Skeletal muscle tissue (tissue), 4 donors: ENCODE results near the gene TMEM229B. TPM values are rescaled to one million over a fixed set of nuclear protein-coding genes. Genes with fewer than 3 reads are reported as not detected.

ENCODE experiments used
- H3K27ac ChIP-seq: one replicate; pipeline ENCODE4 v1.7.0; 2013; ENCODE audit warnings: mild to moderate bottlenecking, low read depth, low read length, inconsistent platforms
- H3K27me3 ChIP-seq, 3 donors: one replicate each; pipeline ENCODE4 v1.7.0; 2013; ENCODE audit warnings: low read length in 3 of 3; ENCODE audit not compliant: control insufficient read depth in 3 of 3, insufficient read depth in 3 of 3
- H3K36me3 ChIP-seq, 3 donors: one replicate each; pipeline ENCODE4 v1.7.0; 2013; ENCODE audit warnings: low read length in 3 of 3; ENCODE audit not compliant: control insufficient read depth in 3 of 3, insufficient read depth in 3 of 3
- H3K4me1 ChIP-seq, 3 donors: one replicate each; pipeline ENCODE4 v1.7.0; 2013; ENCODE audit warnings: low read length in 3 of 3, mild to moderate bottlenecking in 3 of 3; ENCODE audit not compliant: control insufficient read depth in 3 of 3, insufficient read depth in 3 of 3
- H3K4me3 ChIP-seq, 3 donors: one replicate each; pipeline ENCODE4 v1.7.0; 2013; ENCODE audit warnings: low read length in 3 of 3
- H3K9ac ChIP-seq, 3 donors: one replicate each; pipeline ENCODE4 v1.7.0; 2013; ENCODE audit warnings: low read length in 3 of 3, mild to moderate bottlenecking in 3 of 3, moderate library complexity in 2 of 3, low read depth in 1 of 3
- H3K9me3 ChIP-seq, 3 donors: one replicate each; pipeline ENCODE4 v1.7.0; 2013; ENCODE audit warnings: low read length in 3 of 3; ENCODE audit not compliant: control insufficient read depth in 3 of 3
- total RNA-seq: library from RNA; depleted of rRNA; stranded (reverse); fragments of >200 nt; gene quantifications from one replicate; pipeline ENCODE4 v1.2.3, GENCODE V29; 2014
- donor health status: Osteomylitis.

Gene TMEM229B
- total RNA-seq, result 0.52 TPM

GRCh38 chr14:67487937-67488893 lies at the start of gene TMEM229B:
TSS of gene TMEM229B (minus strand) at chr14:67488721. CDS start at chr14:67473923, 14,798 bp downstream.
- Histone ChIP-seq H3K9ac (peak within 1 kb of the TSS; percentile 29 to 73 (median 66)), H3K27ac (peak within 1 kb of the TSS; percentile 36)

GRCh38 chr14:67537736-67538135 lies 49.2 kb upstream of the TMEM229B start:
- no peak overlapping the region for H3K27ac ChIP-seq

More at GRCh38 chr14:67487937-67488893, at the start of gene TMEM229B:
- peak within 1 kb of the TSS; percentile 58 to 61 (median 61) for H3K4me3 ChIP-seq
- H3K27me3 ChIP-seq, result no peaks in the 10 kb centered on the region
- no peaks in the 10 kb centered on the region for H3K36me3 ChIP-seq
- peaks cover 25 to 39% (median 38%) of the 10 kb centered on the region in 3 donors for H3K4me1 ChIP-seq
- no peaks in the 10 kb centered on the region for H3K9me3 ChIP-seq

GRCh38 chr14:67536087-67536486 lies 47.6 kb upstream of the TMEM229B start:
- Histone ChIP-seq H3K4me1 (peaks cover 4 to 16% (median 10%) of the 10 kb centered on the region in 3 donors), H3K4me3 (no peak overlapping the region), H3K9me3 (no peaks in the 10 kb centered on the region), H3K36me3 (no peaks in the 10 kb centered on the region), H3K27ac (no peak overlapping the region), H3K27me3 (no peaks in the 10 kb centered on the region), H3K9ac (no peak overlapping the region)

More at GRCh38 chr14:67537736-67538135, 49.2 kb upstream of the TMEM229B start:
- Histone ChIP-seq H3K27me3 (no peaks in the 10 kb centered on the region), H3K36me3 (no peaks in the 10 kb centered on the region), H3K9ac (no peak overlapping the region), H3K4me1 (peaks cover 4 to 12% (median 10%) of the 10 kb centered on the region in 3 donors), H3K4me3 (no peak overlapping the region), H3K9me3 (no peaks in the 10 kb centered on the region)

- H3K4me1 ChIP-seq, result peaks cover 4 to 16% (median 10%) of the 10 kb centered on the region in 3 donors
- H3K36me3 ChIP-seq, result no peaks in the 10 kb centered on the region
- peak overlapping the region; percentile 43 to 75 (median 63) for H3K4me3 ChIP-seq
- H3K27ac ChIP-seq, result no peak overlapping the region
- H3K9ac ChIP-seq, result peak overlapping the region in 1 of 3 donors; percentile 79
- no peaks in the 10 kb centered on the region for H3K27me3 ChIP-seq
- no peaks in the 10 kb centered on the region for H3K9me3 ChIP-seq
Observed at GRCh38 chr14:67533754-67534085, 45.2 kb upstream of the TMEM229B start.

DNA sequence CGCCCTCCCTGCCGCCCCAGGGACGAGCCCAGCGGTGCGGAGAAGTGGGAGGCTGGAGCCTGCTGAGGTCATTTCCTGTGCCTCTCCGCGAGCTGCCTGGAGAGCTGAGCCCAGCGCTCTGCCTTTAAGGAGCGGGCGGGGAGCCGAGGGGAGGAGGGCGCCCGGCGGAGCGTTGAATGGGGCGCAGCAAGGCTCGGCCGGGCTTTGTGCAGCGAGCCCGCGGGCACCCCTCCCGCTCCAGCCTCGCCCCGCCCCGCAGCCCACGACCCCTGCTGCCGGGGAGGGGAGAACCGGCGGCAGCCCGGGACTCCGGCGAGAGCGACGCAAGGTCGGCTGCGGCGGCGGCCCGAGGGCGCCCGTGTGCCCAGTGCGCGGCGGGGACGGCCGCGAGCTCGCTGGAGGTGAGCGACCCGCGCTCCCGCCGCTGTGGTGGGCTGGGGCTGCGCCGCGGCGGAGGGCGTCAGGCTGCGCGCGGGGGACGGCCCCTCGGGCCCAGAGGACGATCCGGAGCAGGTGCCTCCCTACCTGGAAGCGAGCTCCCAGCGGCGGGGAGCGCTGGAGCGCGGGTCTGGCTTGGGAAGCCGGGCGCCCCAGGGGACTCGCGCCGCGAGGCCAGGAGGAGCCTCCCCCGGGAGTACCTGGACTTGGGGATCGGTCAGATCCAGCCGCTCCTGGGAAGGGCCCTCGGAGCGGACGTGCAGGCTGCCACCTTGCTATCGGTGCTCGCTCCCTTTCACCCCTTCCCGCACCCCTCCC lies 44.7 kb upstream of the TMEM229B start, which contains the start of gene PLEKHH1:
TSS of gene PLEKHH1 (plus strand) at position 293 of the 756 bp plus-strand sequence. CDS start 8,578 bp downstream, outside the sequence.
- Histone ChIP-seq H3K27ac (no peak within 1 kb of the TSS), H3K4me3 (peak within 1 kb of the TSS; percentile 63 to 75 (median 69))

DNA sequence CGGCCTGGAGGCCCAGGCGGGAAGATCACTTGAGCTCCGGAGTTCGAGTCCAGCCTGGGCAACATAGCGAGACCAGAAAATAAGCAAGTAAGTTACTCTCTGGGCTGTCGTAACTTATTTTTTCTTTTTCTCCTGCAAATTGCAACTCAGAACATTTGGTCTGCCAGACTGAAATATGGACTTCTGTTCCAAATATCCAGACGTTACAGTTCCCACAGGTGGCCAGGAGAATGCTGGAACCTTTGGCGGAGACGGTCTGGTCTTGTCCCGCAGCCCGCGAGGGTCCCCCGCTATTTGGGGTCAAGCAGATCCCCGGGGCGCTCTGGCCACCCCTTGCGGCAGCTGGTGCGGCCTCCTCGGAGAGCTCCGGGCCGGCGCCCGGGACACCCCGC lies 44.1 kb upstream of the TMEM229B start:
- no peaks in the 10 kb centered on the region for H3K36me3 ChIP-seq
- H3K9ac ChIP-seq, result peak overlapping the region; percentile 59 to 79 (median 70)
- no peaks in the 10 kb centered on the region for H3K27me3 ChIP-seq
- H3K4me1 ChIP-seq, result peaks cover 0 to 9% (median 6%) of the 10 kb centered on the region in 3 donors
- no peak overlapping the region for H3K27ac ChIP-seq
- no peaks in the 10 kb centered on the region for H3K9me3 ChIP-seq
- H3K4me3 ChIP-seq, result peak overlapping the region; percentile 63 to 75 (median 69)

More for the DNA sequence above, 44.7 kb upstream of the TMEM229B start, which contains the start of gene PLEKHH1:
- Histone ChIP-seq H3K36me3 (no peaks in the 10 kb centered on the region), H3K27me3 (no peaks in the 10 kb centered on the region), H3K4me1 (peaks cover 2 to 13% (median 8%) of the 10 kb centered on the region in 3 donors), H3K9me3 (no peaks in the 10 kb centered on the region), H3K9ac (peak within 1 kb of the TSS; percentile 59 to 79 (median 70))

DNA sequence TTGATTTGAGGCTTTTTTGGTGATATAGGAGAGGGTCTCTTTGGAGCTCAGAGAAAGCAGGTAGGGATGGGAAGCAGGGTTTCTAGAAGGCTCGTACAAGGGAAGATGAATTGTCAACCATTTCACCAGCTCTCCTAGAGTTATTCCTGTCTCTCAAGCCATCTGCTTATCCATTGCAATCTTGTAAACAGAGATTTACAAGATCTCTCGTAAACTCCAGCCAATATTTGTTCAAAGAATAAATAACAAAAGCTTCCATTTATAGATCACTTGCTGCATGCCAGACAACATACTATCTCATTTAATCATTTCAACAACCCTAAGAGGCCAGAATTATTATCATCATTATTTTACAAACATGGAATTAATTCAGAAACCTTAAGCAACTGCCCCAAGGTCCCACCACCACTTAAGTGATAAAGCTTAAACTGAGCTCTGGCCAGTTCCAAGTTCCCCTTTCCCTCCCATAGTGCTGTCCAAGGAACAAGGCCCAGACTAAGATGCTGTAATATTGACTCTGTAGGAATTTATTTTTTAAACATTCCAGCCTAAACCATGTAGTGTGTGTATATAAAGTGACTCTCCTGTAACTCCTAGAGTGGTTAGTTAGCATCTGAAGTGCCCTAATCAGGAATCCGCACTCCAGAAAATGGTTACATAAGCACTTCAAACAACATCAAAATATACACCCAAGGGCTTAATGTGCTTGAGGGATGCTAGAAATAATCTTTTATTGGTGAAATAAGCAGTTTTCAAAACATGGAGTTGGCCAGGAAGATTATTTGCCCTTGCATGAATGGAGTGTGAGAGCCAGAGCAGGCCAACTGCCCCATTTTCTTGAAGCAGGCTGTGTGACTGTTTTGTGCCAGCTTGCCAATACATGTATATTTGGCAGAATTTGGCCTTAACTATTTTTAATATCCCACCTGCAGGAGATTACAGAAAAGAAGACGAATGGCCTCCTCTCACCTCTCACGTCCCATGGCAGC lies 41.7 kb upstream of the TMEM229B start:
- Histone ChIP-seq H3K4me3 (no peak overlapping the region), H3K9me3 (no peaks in the 10 kb centered on the region), H3K36me3 (no peaks in the 10 kb centered on the region), H3K9ac (no peak overlapping the region), H3K27ac (no peak overlapping the region), H3K27me3 (no peaks in the 10 kb centered on the region), H3K4me1 (peaks cover 0 to 10% (median 9%) of the 10 kb centered on the region in 3 donors)

- Histone ChIP-seq H3K4me3 (no peak overlapping the region), H3K27me3 (peaks cover 0 to 5% (median 3%) of the 10 kb centered on the region in 3 donors), H3K4me1 (peaks cover 0 to 4% (median 3%) of the 10 kb centered on the region in 3 donors), H3K36me3 (no peaks in the 10 kb centered on the region), H3K9me3 (no peaks in the 10 kb centered on the region), H3K27ac (no peak overlapping the region), H3K9ac (no peak overlapping the region)
Observed at GRCh38 chr14:67528276-67528675, 39.8 kb upstream of the TMEM229B start.

GRCh38 chr14:67527756-67528155 lies 39.2 kb upstream of the TMEM229B start:
- Histone ChIP-seq H3K27ac (no peak overlapping the region), H3K9me3 (no peaks in the 10 kb centered on the region), H3K27me3 (peaks cover 2 to 7% (median 5%) of the 10 kb centered on the region in 3 donors), H3K9ac (no peak overlapping the region), H3K4me3 (no peak overlapping the region), H3K36me3 (no peaks in the 10 kb centered on the region), H3K4me1 (peaks cover 0 to 4% (median 3%) of the 10 kb centered on the region in 3 donors)
